AG10803 (cell line): ENCODE data around the gene TEX2.

ENCODE experiments used
- DNase-seq: peaks from one replicate; pipeline ENCODE4 v3.0.0; 2010; ENCODE audit warnings: low read depth
- H3K4me3 ChIP-seq: 2 replicates; pipeline ENCODE4 v1.5.1; 2011; ENCODE audit warnings: mild to moderate bottlenecking, low read length, control low read depth
- TF ChIP-seq, protein P1 (sequence below): conservative IDR thresholded peaks from 2 replicates; pipeline ENCODE4 v1.5.1; 2011; ENCODE audit warnings: mild to moderate bottlenecking, low read length, control low read depth, inconsistent platforms

Gene TEX2

DNA sequence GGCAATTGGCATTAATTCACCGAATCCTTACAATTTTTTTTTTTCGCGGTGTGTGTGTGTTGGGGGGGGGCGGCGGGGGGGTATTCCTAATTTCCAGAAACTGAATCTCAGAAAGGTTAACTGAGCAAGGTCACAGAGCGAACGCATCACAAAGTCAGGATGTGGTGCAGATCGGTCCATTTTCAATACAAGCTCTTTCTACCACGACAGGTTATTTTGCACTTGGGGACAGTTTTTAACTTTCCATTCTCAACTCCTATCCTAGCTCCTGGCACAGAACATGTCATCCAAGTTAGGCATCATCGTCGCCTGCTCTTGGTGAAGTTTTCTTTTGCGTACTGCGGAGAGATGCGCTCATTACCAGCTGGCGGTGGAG lies 117.7 kb downstream of the TEX2 start:
- TF ChIP-seq, protein P1, sequence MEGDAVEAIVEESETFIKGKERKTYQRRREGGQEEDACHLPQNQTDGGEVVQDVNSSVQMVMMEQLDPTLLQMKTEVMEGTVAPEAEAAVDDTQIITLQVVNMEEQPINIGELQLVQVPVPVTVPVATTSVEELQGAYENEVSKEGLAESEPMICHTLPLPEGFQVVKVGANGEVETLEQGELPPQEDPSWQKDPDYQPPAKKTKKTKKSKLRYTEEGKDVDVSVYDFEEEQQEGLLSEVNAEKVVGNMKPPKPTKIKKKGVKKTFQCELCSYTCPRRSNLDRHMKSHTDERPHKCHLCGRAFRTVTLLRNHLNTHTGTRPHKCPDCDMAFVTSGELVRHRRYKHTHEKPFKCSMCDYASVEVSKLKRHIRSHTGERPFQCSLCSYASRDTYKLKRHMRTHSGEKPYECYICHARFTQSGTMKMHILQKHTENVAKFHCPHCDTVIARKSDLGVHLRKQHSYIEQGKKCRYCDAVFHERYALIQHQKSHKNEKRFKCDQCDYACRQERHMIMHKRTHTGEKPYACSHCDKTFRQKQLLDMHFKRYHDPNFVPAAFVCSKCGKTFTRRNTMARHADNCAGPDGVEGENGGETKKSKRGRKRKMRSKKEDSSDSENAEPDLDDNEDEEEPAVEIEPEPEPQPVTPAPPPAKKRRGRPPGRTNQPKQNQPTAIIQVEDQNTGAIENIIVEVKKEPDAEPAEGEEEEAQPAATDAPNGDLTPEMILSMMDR = peak; percentile 18; the same call in 1 of the 2 replicates
- H3K4me3 ChIP-seq = peak overlapping the region; percentile 89

DNA sequence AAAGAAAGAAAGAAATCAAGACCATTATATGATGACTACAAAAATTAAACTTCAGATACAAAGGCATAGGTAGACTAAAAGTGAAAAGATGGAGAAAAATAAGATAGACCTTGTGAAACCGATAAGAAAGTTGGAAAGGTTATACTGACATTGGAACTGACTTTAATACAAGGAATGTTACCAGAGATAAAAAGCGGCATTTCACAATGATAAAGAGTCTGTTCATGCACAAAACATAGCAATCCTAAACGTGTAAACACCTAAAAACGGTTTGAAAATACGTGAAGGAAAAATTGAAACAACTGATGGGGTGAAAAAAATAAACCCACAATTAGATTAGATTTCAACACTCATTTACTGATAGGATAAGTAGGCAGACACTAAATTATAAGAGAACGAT lies 123.5 kb downstream of the TEX2 start:
- TF ChIP-seq, protein P1 = no peak
- no peak overlapping the region for H3K4me3 ChIP-seq
- DNase-seq = no peak

More for the DNA sequence above, 117.7 kb downstream of the TEX2 start:
- DNase-seq = no peak

DNA sequence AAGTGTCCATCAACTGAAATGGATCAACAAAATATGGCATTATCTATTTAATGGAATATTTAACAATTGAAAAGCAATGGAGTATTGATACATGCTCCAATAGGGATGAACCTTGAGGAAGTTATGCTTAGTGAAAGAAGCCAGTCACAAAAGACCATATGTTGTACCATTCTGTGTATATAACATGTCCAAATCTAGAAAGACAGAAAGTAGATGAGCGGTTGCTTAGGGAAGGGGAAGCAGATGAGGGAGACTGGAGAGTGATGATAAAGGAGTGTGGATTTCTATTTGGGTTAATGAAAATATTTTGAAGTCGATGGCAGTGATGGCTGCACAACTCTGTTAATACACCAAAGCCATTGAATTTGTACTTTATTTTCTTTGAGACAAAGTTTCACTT lies 124.6 kb downstream of the TEX2 start:
- DNase-seq = no peak
- TF ChIP-seq, protein P1 = no peak
- no peak overlapping the region for H3K4me3 ChIP-seq

DNA sequence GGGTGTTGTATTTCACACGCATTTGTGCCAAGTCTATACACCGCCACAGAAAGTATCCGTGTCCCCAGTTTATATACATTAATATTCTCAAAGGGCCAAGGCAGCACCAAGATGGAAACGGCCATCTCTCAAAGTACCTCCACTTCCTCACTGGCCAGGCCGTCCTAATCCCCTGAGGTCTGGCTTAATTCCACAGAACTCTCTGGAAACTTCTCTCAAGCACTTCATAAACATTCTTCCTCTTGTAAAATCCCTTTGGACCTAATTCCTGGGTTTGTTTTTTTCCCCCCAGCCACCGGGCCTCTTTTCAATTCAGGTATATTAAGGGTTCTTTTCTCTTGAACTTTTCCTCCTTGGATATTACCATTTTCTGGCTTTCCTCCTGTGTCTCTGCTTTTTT lies 128.1 kb downstream of the TEX2 start:
- no peak for DNase-seq
- TF ChIP-seq, protein P1 = no peak
- H3K4me3 ChIP-seq = no peak overlapping the region

DNA sequence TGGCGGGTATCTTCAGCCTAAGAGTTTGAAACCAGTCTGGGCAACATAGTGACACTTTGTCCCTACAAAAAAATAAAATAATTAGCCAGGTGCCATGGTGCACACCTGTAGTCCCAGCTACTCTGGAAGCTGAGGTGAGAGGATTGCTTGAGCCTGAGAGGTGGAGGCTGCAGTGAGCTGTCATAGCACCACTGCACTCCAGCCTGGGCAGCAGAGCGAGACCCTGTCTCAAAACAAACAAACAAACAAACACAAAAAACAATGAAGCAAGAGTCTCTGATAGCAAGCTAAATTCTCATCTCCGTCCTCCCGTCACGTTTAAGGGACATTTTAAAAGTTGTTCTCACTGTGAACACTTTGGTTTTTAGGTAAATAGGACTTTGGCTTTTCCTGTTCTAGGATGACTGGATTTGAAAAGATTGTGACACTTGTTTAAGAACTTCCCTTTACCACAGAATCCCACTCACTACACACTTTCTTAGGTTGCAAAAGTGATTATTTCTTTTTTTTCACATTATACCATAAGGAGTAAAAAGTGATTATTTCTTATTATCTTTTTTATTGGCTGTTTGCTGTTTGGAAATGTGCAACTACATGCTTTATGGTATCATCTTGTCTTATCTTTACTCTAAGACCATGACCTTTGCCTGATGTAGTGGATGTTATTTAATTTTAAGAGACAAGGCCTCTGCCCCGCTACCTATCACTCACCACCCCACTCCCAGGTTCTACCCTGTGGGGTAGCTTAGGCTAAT lies 128.7 kb downstream of the TEX2 start:
- no peak for DNase-seq
- TF ChIP-seq, protein P1 = no peak
- H3K4me3 ChIP-seq = no peak overlapping the region

DNA sequence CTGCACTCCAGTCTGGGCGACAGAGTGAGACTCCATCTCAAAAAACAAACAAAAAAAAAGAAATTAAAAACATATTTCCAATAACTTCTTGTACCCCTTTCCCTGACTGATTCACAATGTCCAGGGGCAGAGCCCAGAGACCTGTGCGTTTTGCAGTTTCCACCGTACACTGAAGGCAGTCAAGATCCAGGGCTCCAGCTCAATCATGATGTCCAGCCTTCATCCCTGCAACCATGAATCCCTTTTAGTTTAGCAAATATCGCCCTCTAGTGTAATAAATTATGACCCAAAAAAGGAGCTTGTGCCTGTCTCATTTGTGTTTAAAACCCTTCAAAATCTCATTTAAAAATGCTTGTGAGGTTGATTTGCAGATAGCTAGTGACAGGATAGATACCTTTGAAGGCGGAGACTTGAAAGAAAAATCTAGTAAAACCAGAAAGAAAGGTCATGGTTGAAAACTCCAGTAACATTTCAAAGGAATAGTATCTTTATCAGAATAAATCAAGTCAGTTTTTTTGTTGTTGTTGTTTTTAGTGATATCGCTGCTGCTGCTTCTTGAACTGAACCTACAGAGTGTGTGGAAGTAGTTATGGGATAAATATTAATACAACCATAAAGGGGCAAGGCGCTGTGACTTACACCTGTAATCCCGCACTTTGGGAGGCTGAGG lies 129.4 kb downstream of the TEX2 start:
- TF ChIP-seq, protein P1 = peak; percentile 69
- no peak overlapping the region for H3K4me3 ChIP-seq
- DNase-seq = peak; percentile 64
